HG02759 (cell line): ENCODE measurements around the gene ENTPD2.

ENCODE experiments used
- ATAC-seq: cut with Tn5 transposase; IDR thresholded peaks from one replicate; pipeline ENCODE4 v1.9.1; 2021; ENCODE audit warnings: mild to moderate bottlenecking, moderate library complexity; ENCODE audit not compliant: unreplicated experiment

Gene ENTPD2

GRCh38 chr9:137032858-137033257 is 21.0 kb downstream of the ENTPD2 start:
- no peak for ATAC-seq

- ATAC-seq, result no peak
Measured at GRCh38 chr9:137031904-137032640, 21.8 kb downstream of the ENTPD2 start, which contains the start of gene FUT7. Gene FUT7, minus strand, starts transcription at chr9:137032088. Its CDS starts 97 bp downstream, at chr9:137031991.

DNA sequence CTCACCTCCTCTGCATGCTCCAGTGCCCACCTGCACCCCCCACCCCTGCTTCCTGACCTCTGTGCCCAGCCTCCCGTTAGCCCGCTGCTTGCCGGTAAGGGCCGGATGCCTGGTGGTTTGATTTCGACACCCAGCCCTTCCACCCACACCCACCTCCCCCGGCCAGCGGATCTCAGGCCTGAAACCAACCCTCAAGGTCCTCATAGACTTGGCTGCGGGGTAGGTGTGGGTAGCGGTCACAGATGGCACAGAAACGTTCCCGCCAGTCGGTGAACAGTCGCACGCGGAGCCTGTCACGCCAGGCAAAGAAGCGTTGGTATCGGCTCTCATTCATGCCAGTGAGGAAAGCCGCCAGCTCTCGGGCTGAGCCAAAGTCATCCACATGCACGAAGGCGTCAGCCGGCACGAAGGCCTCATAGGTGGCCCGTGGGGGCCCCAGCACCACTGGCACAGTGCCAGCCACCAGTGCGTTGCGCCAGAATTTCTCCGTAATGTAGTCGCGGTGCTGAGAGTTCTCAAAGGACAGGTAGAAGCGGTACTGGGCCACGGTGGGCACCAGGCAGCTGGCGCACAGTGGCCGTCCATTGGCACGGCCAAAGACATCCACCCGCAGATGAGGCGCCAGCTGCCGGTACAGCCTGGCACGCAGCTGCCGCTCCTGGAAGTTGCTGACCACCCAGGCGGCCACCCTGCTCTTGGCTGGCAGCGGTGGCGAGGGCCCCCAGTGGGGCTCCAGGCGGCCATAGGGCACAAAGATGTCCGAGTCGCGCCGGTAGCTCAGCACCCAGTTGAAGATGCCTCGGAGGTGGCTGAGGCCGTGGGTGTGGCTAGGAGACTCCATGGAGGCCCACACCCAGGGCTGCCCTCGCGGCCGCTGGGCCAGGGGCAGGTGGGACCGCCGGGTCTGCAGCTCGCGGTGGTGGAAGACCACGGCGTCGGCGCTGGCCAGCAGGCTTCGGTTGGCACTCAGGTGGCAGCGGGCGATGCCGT is 23.0 kb downstream of the ENTPD2 start:
- no peak for ATAC-seq

- no peak for ATAC-seq
Measured at GRCh38 chr9:137030006-137030405, 23.9 kb downstream of the ENTPD2 start.

GRCh38 chr9:137029058-137029936 is 24.6 kb downstream of the ENTPD2 start:
- ATAC-seq, result no peak

GRCh38 chr9:137028263-137029057 is 25.4 kb downstream of the ENTPD2 start:
- peak; percentile 58 for ATAC-seq

DNA sequence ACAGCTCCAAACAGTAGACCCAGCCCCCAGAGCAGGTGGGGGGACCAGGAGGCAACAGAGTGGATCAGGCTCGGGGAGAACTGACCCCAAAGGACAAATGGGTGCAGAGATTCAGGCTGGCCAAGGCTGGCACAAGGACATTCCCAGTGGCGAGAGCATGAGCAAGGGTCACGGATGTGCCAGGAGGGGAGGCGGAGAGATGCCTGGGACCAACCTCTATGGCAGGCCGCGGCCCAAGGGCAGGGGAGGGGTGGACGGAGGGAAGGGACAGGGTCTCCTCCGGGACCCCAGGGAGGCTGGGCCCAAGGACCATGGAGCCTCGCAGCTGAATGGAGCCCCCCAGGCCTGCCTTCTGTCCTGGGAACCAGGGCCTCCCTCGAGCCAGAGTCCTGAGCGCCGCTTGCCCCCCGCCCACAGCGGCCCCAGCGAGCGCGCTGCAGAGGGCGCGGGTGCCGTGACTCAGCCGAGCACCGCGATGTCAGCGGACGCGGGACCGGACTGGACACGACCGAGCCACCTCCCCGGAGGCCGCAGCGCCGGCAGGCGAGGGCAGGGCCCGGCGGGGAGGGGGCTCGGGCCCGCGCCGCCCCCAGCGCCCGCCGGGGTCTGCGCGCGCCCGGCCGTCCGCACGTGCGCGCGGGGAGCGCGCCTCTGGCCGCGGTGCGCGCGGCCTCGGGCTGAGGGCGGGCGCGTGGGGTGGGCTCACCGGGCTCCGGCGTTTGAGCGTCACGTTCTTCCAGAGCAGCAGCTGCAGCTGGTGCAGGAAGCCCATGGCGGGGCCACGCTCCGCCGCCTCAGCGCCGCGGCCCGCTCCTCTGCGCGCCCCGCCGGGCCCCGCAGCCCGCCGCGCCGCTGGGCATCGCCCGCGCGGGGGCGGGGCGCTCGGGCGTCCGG is 26.2 kb downstream of the ENTPD2 start, which contains the start of gene ABCA2:
ABCA2 (minus strand) TSS at position 869 of the 894 bp plus-strand sequence; CDS start at position 772, 97 bp downstream.
- ATAC-seq, result peak; percentile 18

GRCh38 chr9:137026828-137027227 is 27.0 kb downstream of the ENTPD2 start:
- no peak for ATAC-seq

DNA sequence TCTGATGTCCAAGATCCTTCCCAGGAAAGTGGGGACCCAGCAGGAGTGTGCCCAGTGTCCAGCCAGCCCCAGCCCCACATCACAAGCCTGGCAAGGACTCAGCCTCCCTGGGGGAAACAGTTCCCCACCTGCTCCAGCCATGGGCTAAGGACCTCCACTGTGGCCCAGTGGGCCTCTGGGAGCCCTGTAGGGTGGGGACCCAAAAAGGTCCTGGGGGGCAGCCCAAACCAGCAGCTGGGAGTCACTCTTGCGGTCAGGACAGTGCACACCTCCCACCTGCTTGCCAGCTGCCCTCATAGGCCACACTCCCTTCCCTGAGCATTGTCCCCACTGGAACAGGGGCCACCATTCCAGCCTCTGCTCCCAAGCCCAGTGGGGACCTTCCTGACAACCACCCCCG is 27.5 kb downstream of the ENTPD2 start:
- ATAC-seq, result no peak

GRCh38 chr9:137025517-137025966 is 28.3 kb downstream of the ENTPD2 start:
- ATAC-seq, result no peak

DNA sequence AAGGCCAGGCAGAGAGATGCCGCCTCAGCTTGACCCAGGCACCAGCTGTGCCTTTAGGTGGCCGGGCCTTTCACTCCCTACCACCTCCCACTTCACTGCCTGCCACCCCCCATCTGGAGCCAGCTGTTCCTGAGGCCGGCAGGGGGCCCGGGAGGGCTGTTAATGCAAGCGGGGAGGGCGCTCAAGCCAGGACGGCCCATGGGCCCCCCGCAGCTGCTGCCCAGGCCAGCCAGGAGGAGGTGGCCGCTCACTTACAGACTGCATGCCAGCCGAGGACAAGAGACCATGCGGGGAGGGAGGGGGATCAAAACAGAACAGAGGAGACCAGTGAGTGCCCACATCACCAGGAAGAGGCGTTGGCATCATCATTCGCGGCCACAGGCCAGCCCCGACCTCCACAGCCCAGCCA is 30.3 kb downstream of the ENTPD2 start:
- no peak for ATAC-seq

DNA sequence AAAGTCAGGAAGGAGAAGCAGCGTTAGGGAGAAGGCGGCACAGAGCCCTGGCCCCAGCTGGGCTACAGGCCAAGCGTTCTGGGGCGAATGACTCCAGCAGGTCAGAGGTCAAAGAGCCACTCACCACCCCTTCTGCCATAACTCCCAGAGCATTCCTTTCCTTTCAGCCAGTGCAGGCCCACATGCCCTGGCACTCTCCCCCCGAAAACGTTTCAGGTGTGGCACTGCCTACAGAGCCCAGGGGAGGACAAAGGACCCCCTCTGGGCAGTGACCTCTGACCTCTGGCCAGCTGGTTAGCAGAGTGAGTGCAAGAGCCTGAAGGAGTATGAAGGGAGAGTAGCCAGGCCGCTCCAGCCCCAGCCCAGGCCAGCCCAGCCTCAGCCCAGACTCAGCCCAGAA is 30.7 kb downstream of the ENTPD2 start:
- no peak for ATAC-seq

DNA sequence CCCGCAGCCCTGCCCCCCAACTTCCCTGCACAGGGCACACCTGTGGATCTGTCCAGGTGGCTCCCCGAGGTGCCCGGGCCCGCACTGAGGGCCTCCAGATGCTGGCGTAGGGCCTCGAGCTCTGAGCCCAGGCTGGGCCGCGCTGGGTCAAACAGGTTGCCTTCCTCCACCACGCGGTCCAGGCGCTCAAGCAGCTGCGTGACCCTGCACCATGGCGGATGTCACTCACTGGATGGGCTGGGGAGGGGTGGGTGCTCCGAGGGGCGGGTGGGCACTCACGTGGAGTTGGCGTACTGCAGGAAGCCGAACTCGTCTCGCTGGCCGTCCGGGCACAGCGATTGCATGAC is 31.2 kb downstream of the ENTPD2 start:
- ATAC-seq, result no peak

DNA sequence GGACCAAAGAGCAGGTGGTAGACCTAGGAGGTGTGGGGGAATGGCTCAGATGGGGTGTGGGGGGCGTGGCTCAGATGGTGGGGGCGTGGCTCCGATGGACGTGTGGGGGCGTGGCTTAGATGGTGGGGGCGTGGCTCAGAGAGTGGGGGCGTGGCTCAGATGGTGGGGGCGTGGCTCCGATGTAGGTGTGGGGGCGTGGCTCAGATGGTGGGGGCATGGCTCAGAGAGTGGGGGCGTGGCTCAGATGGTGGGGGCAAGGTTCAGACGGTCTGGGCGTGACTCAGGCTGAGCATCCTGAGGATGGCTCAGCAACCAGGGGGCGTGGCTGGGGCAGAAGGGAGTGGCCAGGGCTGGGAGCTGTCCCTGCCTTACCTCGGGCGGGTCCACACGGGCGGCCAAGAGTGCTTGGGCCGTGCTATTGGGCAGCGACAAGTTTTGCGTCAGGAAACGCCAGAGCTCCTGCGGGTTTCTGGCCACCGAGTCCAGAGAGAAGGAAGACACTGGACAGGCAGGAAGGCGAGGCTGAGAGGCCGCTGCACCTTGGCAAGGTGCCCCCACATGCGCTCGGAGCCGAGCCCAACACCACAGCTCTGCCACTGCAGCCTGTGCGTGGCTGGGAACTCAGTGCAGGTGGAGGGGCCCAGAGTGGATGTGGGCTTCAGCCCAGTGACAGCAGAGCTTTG is 31.7 kb downstream of the ENTPD2 start:
- ATAC-seq, result no peak

DNA sequence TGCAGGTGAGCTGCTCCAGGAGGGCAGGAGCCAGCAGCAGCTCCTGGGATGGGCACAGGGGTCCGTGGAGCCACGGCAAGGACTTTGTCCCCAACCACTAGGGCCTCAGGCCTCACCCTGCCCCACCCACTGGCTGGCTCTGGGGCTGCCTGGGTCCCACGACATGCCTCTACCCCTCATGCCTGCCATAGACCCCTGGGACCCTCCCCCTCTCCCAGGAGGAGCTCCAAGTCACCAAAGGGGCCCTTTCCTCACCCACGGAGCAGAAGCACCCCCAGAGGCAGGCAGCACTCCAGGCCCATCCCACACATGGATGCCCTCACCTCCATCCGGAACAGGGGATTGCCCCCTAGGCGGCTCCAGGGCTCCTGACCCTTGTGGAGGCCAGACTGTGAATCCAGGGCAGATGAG is 32.3 kb downstream of the ENTPD2 start:
- no peak for ATAC-seq

GRCh38 chr9:137020771-137021567 is 32.9 kb downstream of the ENTPD2 start:
- no peak for ATAC-seq

- no peak for ATAC-seq
Measured at GRCh38 chr9:137019891-137020683, 33.8 kb downstream of the ENTPD2 start.
